ENCODE measurements around the gene YAF2.

The YAF2 gene

GRCh38 chr12:42162965-42163364, 75.1 kb downstream of the YAF2 start:
- Histone ChIP-seq H3K9ac (ENCODE audit: low read depth, low read length) (no peak overlapping the region), H2AFZ (ENCODE audit: low read depth, low read length) (no peak overlapping the region), H3K4me1 (ENCODE audit: insufficient read depth, low read length) (no peaks in the 10 kb centered on the region), H3K79me2 (ENCODE audit: insufficient read depth, low read length) (peaks cover 4% of the 10 kb centered on the region; the same call in 1 of the 2 replicates), H3K27ac (ENCODE audit: low read length) (no peak overlapping the region), H3K4me2 (ENCODE audit: insufficient read depth, low read length) (no peak overlapping the region), H3K27me3 (ENCODE audit: insufficient read depth, low read length, poor library complexity) (no peaks in the 10 kb centered on the region), H4K20me1 (ENCODE audit: insufficient read depth, low read length) (no peaks in the 10 kb centered on the region), H3K4me3 (ENCODE audit: low read depth in 1 of 2, low read length in 2 of 2) (no peak overlapping the region), H3K9me3 (ENCODE audit: insufficient read depth, low read length, severe bottlenecking) (no peaks in the 10 kb centered on the region), H3K36me3 (ENCODE audit: insufficient read depth, low read length) (peaks cover 28% of the 10 kb centered on the region)
- no peak for TF ChIP-seq CTCF (IDR thresholded peaks at IDR 0.05; ENCODE audit: borderline replicate concordance, extremely low read depth, low read length, poor library complexity, severe bottlenecking)
- TF ChIP-seq EZH2 (IDR thresholded peaks at IDR 0.05; ENCODE audit: borderline replicate concordance, low read depth, low read length, severe bottlenecking) = no peak
- ATAC-seq (ENCODE audit: insufficient read depth, low read depth) = no peak
- no peak for DNase-seq

GRCh38 chr12:42162193-42162592, 75.9 kb downstream of the YAF2 start:
- no peak overlapping the region for H3K27ac ChIP-seq (ENCODE audit: low read length)
- H3K27me3 ChIP-seq (ENCODE audit: insufficient read depth, low read length, poor library complexity) = no peaks in the 10 kb centered on the region
- H3K4me3 ChIP-seq (ENCODE audit: low read depth in 1 of 2, low read length in 2 of 2) = no peak overlapping the region
- no peaks in the 10 kb centered on the region for H4K20me1 ChIP-seq (ENCODE audit: insufficient read depth, low read length)
- H3K36me3 ChIP-seq (ENCODE audit: insufficient read depth, low read length) = peaks cover 32% of the 10 kb centered on the region
- H2AFZ ChIP-seq (ENCODE audit: low read depth, low read length) = no peak overlapping the region
- no peak overlapping the region for H3K9ac ChIP-seq (ENCODE audit: low read depth, low read length)
- no peak for TF ChIP-seq EZH2 (IDR thresholded peaks at IDR 0.05; ENCODE audit: borderline replicate concordance, low read depth, low read length, severe bottlenecking)
- TF ChIP-seq CTCF (IDR thresholded peaks at IDR 0.05; ENCODE audit: borderline replicate concordance, extremely low read depth, low read length, poor library complexity, severe bottlenecking) = no peak
- peaks cover 4% of the 10 kb centered on the region; the same call in 1 of the 2 replicates for H3K79me2 ChIP-seq (ENCODE audit: insufficient read depth, low read length)
- H3K9me3 ChIP-seq (ENCODE audit: insufficient read depth, low read length, severe bottlenecking) = no peaks in the 10 kb centered on the region
- ATAC-seq (ENCODE audit: insufficient read depth, low read depth) (no peak), DNase-seq (no peak)
- no peaks in the 10 kb centered on the region for H3K4me1 ChIP-seq (ENCODE audit: insufficient read depth, low read length)
- no peak overlapping the region for H3K4me2 ChIP-seq (ENCODE audit: insufficient read depth, low read length)

GRCh38 chr12:42161529-42161928, 76.5 kb downstream of the YAF2 start:
- DNase-seq (no peak), ATAC-seq (ENCODE audit: insufficient read depth, low read depth) (no peak)
- Histone ChIP-seq H3K79me2 (ENCODE audit: insufficient read depth, low read length) (peaks cover 4% of the 10 kb centered on the region; the same call in 1 of the 2 replicates), H3K36me3 (ENCODE audit: insufficient read depth, low read length) (peaks cover 32% of the 10 kb centered on the region), H3K4me2 (ENCODE audit: insufficient read depth, low read length) (no peak overlapping the region), H3K4me1 (ENCODE audit: insufficient read depth, low read length) (no peaks in the 10 kb centered on the region), H3K9me3 (ENCODE audit: insufficient read depth, low read length, severe bottlenecking) (no peaks in the 10 kb centered on the region), H4K20me1 (ENCODE audit: insufficient read depth, low read length) (no peaks in the 10 kb centered on the region), H3K4me3 (ENCODE audit: low read depth in 1 of 2, low read length in 2 of 2) (no peak overlapping the region), H3K27ac (ENCODE audit: low read length) (no peak overlapping the region), H2AFZ (ENCODE audit: low read depth, low read length) (no peak overlapping the region), H3K9ac (ENCODE audit: low read depth, low read length) (no peak overlapping the region), H3K27me3 (ENCODE audit: insufficient read depth, low read length, poor library complexity) (no peaks in the 10 kb centered on the region)
- TF ChIP-seq CTCF (IDR thresholded peaks at IDR 0.05; ENCODE audit: borderline replicate concordance, extremely low read depth, low read length, poor library complexity, severe bottlenecking) (no peak), EZH2 (IDR thresholded peaks at IDR 0.05; ENCODE audit: borderline replicate concordance, low read depth, low read length, severe bottlenecking) (no peak)

- peaks cover 29% of the 10 kb centered on the region; the same call in 1 of the 2 replicates for H3K36me3 ChIP-seq (ENCODE audit: insufficient read depth, low read length)
- no peaks in the 10 kb centered on the region for H4K20me1 ChIP-seq (ENCODE audit: insufficient read depth, low read length)
- no peaks in the 10 kb centered on the region for H3K27me3 ChIP-seq (ENCODE audit: insufficient read depth, low read length, poor library complexity)
- TF ChIP-seq CTCF (IDR thresholded peaks at IDR 0.05; ENCODE audit: borderline replicate concordance, extremely low read depth, low read length, poor library complexity, severe bottlenecking) (no peak), EZH2 (IDR thresholded peaks at IDR 0.05; ENCODE audit: borderline replicate concordance, low read depth, low read length, severe bottlenecking) (no peak)
- DNase-seq (no peak), ATAC-seq (ENCODE audit: insufficient read depth, low read depth) (no peak)
- H3K27ac ChIP-seq (ENCODE audit: low read length) = no peak overlapping the region
- H3K79me2 ChIP-seq (ENCODE audit: insufficient read depth, low read length) = no peaks in the 10 kb centered on the region
- no peak overlapping the region for H3K9ac ChIP-seq (ENCODE audit: low read depth, low read length)
- no peak overlapping the region for H3K4me2 ChIP-seq (ENCODE audit: insufficient read depth, low read length)
- H3K4me3 ChIP-seq (ENCODE audit: low read depth in 1 of 2, low read length in 2 of 2) = no peak overlapping the region
- H3K4me1 ChIP-seq (ENCODE audit: insufficient read depth, low read length) = no peaks in the 10 kb centered on the region
- no peaks in the 10 kb centered on the region for H3K9me3 ChIP-seq (ENCODE audit: insufficient read depth, low read length, severe bottlenecking)
- no peak overlapping the region for H2AFZ ChIP-seq (ENCODE audit: low read depth, low read length)
Measured at GRCh38 chr12:42156232-42156631, 81.8 kb downstream of the YAF2 start.

All from DND-41 (cell line).